ENCODE data around the gene NAA40.
A peak's percentile ranks its signal among the peaks of the same experiment; 100 is the strongest.

NAA40 gene

GRCh38 chr11:63979426-63979825 lies 40.6 kb downstream of the NAA40 start:
- Histone ChIP-seq H3K9me3 (ENCODE audit: control insufficient read depth in 1 of 2, low read length in 2 of 2) (no peaks in the 10 kb centered on the region), H3K4me3 (ENCODE audit: low read depth in 1 of 2, low read length in 2 of 2) (no peak overlapping the region), H3K27me3 (ENCODE audit: control insufficient read depth in 1 of 2, insufficient read depth in 2 of 2, low read length in 2 of 2) (no peaks in the 10 kb centered on the region), H3K9ac (ENCODE audit: low read depth in 1 of 2, low read length in 2 of 2) (no peak overlapping the region), H3K27ac (ENCODE audit: low read depth, low read length) (no peak overlapping the region), H3K4me1 (ENCODE audit: control insufficient read depth in 1 of 2, insufficient read depth in 2 of 2, low read length in 2 of 2) (peaks cover 14 to 15% of the 10 kb centered on the region in 2 donors), H3K36me3 (ENCODE audit: control insufficient read depth in 1 of 2, insufficient read depth in 2 of 2, low read length in 2 of 2) (peaks cover 4 to 17% of the 10 kb centered on the region in 2 donors)

- H3K36me3 ChIP-seq (ENCODE audit: control insufficient read depth in 1 of 2, insufficient read depth in 2 of 2, low read length in 2 of 2), result peaks cover 3 to 15% of the 10 kb centered on the region in 2 donors
- H3K27ac ChIP-seq (ENCODE audit: low read depth, low read length), result peak overlapping the region; percentile 75
- no peaks in the 10 kb centered on the region for H3K9me3 ChIP-seq (ENCODE audit: control insufficient read depth in 1 of 2, low read length in 2 of 2)
- H3K9ac ChIP-seq (ENCODE audit: low read depth in 1 of 2, low read length in 2 of 2), result peak overlapping the region; percentile 64 to 86
- H3K4me1 ChIP-seq (ENCODE audit: control insufficient read depth in 1 of 2, insufficient read depth in 2 of 2, low read length in 2 of 2), result peaks cover 4 to 21% of the 10 kb centered on the region in 2 donors
- peak overlapping the region; percentile 91 to 95 for H3K4me3 ChIP-seq (ENCODE audit: low read depth in 1 of 2, low read length in 2 of 2)
- H3K27me3 ChIP-seq (ENCODE audit: control insufficient read depth in 1 of 2, insufficient read depth in 2 of 2, low read length in 2 of 2), result no peaks in the 10 kb centered on the region
Observed at GRCh38 chr11:63985812-63986155, 47.0 kb downstream of the NAA40 start.

DNA sequence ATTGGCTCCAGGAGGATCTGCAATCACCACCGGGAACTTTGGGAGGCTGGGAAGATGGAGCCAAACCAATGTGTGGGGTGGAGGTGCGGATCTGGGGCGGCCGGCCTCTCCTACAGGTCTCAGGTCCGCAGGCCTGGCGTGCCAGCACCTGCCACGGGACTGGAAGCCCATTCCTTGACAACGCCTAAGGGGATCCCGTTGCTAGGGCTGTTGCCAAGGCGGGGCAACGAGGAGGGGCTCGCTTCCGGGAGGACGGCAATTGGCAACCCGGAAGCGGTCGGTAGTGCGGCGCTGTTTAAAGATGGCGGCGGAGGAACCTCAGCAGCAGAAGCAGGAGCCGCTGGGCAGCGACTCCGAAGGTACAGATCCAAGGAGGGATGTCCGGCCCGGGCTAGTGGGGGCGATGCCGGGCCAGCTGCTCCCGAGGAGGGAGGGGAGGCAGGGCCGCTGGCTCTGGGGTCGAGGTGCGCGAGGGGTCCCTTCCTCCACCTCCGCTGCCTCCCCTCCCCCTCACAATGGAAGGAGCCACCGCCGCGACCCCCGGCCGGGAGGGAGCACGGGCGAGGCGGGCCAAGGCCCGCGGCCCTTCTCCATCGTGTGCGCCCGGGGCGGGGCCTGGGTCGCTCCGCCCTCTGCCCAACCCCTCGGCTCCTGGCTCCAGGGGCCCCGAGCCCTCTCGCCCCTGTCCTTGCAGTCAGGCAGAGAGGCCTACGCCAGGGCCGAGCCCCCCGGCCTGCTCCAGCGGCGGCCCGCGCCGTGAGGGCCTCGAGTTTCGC lies 47.5 kb downstream of the NAA40 start, which contains the start of gene OTUB1:
Gene OTUB1, plus strand, starts transcription at position 283 of the 776 bp plus-strand sequence. Its CDS starts 19 bp downstream, at position 302.
- H3K9ac ChIP-seq (ENCODE audit: low read depth in 1 of 2, low read length in 2 of 2), result peak within 1 kb of the TSS; percentile 80 to 86

GRCh38 chr11:63986932-63987513 lies 48.2 kb downstream of the NAA40 start:
- Histone ChIP-seq H3K27ac (ENCODE audit: low read depth, low read length) (no peak overlapping the region), H3K9me3 (ENCODE audit: control insufficient read depth in 1 of 2, low read length in 2 of 2) (no peaks in the 10 kb centered on the region), H3K9ac (ENCODE audit: low read depth in 1 of 2, low read length in 2 of 2) (peak overlapping the region; percentile 80 to 86), H3K36me3 (ENCODE audit: control insufficient read depth in 1 of 2, insufficient read depth in 2 of 2, low read length in 2 of 2) (peaks cover 12 to 25% of the 10 kb centered on the region in 2 donors), H3K4me1 (ENCODE audit: control insufficient read depth in 1 of 2, insufficient read depth in 2 of 2, low read length in 2 of 2) (peaks cover 4 to 21% of the 10 kb centered on the region in 2 donors), H3K4me3 (ENCODE audit: low read depth in 1 of 2, low read length in 2 of 2) (peak overlapping the region; percentile 91 to 95), H3K27me3 (ENCODE audit: control insufficient read depth in 1 of 2, insufficient read depth in 2 of 2, low read length in 2 of 2) (no peaks in the 10 kb centered on the region)

More for the DNA sequence above, 47.5 kb downstream of the NAA40 start, which contains the start of gene OTUB1:
- Histone ChIP-seq H3K27ac (ENCODE audit: low read depth, low read length) (peak within 1 kb of the TSS; percentile 83), H3K9me3 (ENCODE audit: control insufficient read depth in 1 of 2, low read length in 2 of 2) (no peaks in the 10 kb centered on the region), H3K4me3 (ENCODE audit: low read depth in 1 of 2, low read length in 2 of 2) (peak within 1 kb of the TSS; percentile 91 to 95), H3K36me3 (ENCODE audit: control insufficient read depth in 1 of 2, insufficient read depth in 2 of 2, low read length in 2 of 2) (peaks cover 9 to 21% of the 10 kb centered on the region in 2 donors), H3K27me3 (ENCODE audit: control insufficient read depth in 1 of 2, insufficient read depth in 2 of 2, low read length in 2 of 2) (no peaks in the 10 kb centered on the region), H3K4me1 (ENCODE audit: control insufficient read depth in 1 of 2, insufficient read depth in 2 of 2, low read length in 2 of 2) (peaks cover 4 to 21% of the 10 kb centered on the region in 2 donors)

GRCh38 chr11:63991558-63991957 lies 52.8 kb downstream of the NAA40 start:
- H3K27me3 ChIP-seq (ENCODE audit: control insufficient read depth in 1 of 2, insufficient read depth in 2 of 2, low read length in 2 of 2), result no peaks in the 10 kb centered on the region
- no peak overlapping the region for H3K9ac ChIP-seq (ENCODE audit: low read depth in 1 of 2, low read length in 2 of 2)
- H3K4me1 ChIP-seq (ENCODE audit: control insufficient read depth in 1 of 2, insufficient read depth in 2 of 2, low read length in 2 of 2), result peaks cover 0 to 14% of the 10 kb centered on the region in 2 donors
- H3K9me3 ChIP-seq (ENCODE audit: control insufficient read depth in 1 of 2, low read length in 2 of 2), result no peaks in the 10 kb centered on the region
- H3K27ac ChIP-seq (ENCODE audit: low read depth, low read length), result no peak overlapping the region
- H3K4me3 ChIP-seq (ENCODE audit: low read depth in 1 of 2, low read length in 2 of 2), result no peak overlapping the region
- H3K36me3 ChIP-seq (ENCODE audit: control insufficient read depth in 1 of 2, insufficient read depth in 2 of 2, low read length in 2 of 2), result peaks cover 12 to 48% of the 10 kb centered on the region in 2 donors

DNA sequence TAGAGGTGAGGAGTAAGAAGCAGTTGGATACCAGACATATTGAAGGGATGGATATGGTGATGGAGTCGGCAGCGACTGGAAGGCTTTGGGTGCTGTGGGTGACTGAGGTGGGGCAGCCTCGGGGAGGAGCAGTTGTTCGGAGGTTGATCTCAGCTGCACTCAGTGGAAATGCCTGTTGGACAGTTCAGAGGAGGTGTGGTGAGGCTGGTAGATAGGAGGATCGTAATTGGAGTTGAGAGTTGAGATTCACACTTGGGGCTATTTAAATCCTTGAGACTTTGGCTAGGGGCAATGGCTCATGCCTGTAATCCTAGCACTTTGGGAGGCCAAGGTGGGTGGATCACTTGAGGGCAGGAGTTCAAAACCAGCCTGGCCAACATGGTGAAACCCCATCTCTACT lies 54.3 kb downstream of the NAA40 start:
- Histone ChIP-seq H3K36me3 (ENCODE audit: control insufficient read depth in 1 of 2, insufficient read depth in 2 of 2, low read length in 2 of 2) (peaks cover 20 to 61% of the 10 kb centered on the region in 2 donors), H3K27ac (ENCODE audit: low read depth, low read length) (no peak overlapping the region), H3K27me3 (ENCODE audit: control insufficient read depth in 1 of 2, insufficient read depth in 2 of 2, low read length in 2 of 2) (no peaks in the 10 kb centered on the region), H3K4me3 (ENCODE audit: low read depth in 1 of 2, low read length in 2 of 2) (no peak overlapping the region), H3K4me1 (ENCODE audit: control insufficient read depth in 1 of 2, insufficient read depth in 2 of 2, low read length in 2 of 2) (peaks cover 0 to under 1% of the 10 kb centered on the region in 2 donors), H3K9ac (ENCODE audit: low read depth in 1 of 2, low read length in 2 of 2) (no peak overlapping the region), H3K9me3 (ENCODE audit: control insufficient read depth in 1 of 2, low read length in 2 of 2) (no peaks in the 10 kb centered on the region)

- Histone ChIP-seq H3K27me3 (ENCODE audit: control insufficient read depth in 1 of 2, insufficient read depth in 2 of 2, low read length in 2 of 2) (no peaks in the 10 kb centered on the region), H3K27ac (ENCODE audit: low read depth, low read length) (no peak overlapping the region), H3K36me3 (ENCODE audit: control insufficient read depth in 1 of 2, insufficient read depth in 2 of 2, low read length in 2 of 2) (peaks cover 20 to 57% of the 10 kb centered on the region in 2 donors), H3K9me3 (ENCODE audit: control insufficient read depth in 1 of 2, low read length in 2 of 2) (no peaks in the 10 kb centered on the region), H3K9ac (ENCODE audit: low read depth in 1 of 2, low read length in 2 of 2) (no peak overlapping the region), H3K4me1 (ENCODE audit: control insufficient read depth in 1 of 2, insufficient read depth in 2 of 2, low read length in 2 of 2) (peaks cover 0 to 2% of the 10 kb centered on the region in 2 donors), H3K4me3 (ENCODE audit: low read depth in 1 of 2, low read length in 2 of 2) (no peak overlapping the region)
Observed at GRCh38 chr11:63993993-63994392, 55.2 kb downstream of the NAA40 start.

DNA sequence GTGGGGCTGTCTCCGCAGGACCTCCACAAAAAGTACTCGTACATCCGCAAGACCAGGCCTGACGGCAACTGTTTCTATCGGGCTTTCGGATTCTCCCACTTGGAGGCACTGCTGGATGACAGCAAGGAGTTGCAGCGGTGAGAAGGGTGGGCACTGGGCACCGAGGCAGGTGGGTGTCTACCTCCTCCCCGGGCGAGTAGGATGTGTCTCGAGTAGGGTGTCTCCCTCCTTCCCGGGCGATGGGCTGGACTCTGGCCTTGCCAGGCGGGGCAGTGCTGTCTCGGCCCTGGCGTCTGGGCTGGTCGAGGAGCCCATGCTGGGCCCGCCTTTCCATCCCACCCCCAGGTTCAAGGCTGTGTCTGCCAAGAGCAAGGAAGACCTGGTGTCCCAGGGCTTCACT lies 57.7 kb downstream of the NAA40 start:
- Histone ChIP-seq H3K27ac (ENCODE audit: low read depth, low read length) (no peak overlapping the region), H3K9ac (ENCODE audit: low read depth in 1 of 2, low read length in 2 of 2) (no peak overlapping the region)

DNA sequence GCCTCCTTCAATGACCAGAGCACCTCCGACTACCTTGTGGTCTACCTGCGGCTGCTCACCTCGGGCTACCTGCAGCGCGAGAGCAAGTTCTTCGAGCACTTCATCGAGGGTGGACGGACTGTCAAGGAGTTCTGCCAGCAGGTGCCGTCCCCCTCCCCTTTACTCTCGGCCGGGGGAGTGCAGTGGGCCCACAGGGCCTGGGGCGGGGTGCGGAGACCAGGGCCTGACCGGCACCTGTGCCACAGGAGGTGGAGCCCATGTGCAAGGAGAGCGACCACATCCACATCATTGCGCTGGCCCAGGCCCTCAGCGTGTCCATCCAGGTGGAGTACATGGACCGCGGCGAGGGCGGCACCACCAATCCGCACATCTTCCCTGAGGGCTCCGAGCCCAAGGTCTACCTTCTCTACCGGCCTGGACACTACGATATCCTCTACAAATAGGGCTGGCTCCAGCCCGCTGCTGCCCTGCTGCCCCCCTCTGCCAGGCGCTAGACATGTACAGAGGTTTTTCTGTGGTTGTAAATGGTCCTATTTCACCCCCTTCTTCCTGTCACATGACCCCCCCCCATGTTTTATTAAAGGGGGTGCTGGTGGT lies 58.4 kb downstream of the NAA40 start:
- peaks cover 0 to 10% of the 10 kb centered on the region in 2 donors for H3K4me1 ChIP-seq (ENCODE audit: control insufficient read depth in 1 of 2, insufficient read depth in 2 of 2, low read length in 2 of 2)
- H3K27me3 ChIP-seq (ENCODE audit: control insufficient read depth in 1 of 2, insufficient read depth in 2 of 2, low read length in 2 of 2), result no peaks in the 10 kb centered on the region
- H3K36me3 ChIP-seq (ENCODE audit: control insufficient read depth in 1 of 2, insufficient read depth in 2 of 2, low read length in 2 of 2), result peaks cover 8 to 41% of the 10 kb centered on the region in 2 donors
- no peak overlapping the region for H3K27ac ChIP-seq (ENCODE audit: low read depth, low read length)
- no peak overlapping the region for H3K9ac ChIP-seq (ENCODE audit: low read depth in 1 of 2, low read length in 2 of 2)
- no peak overlapping the region for H3K4me3 ChIP-seq (ENCODE audit: low read depth in 1 of 2, low read length in 2 of 2)
- H3K9me3 ChIP-seq (ENCODE audit: control insufficient read depth in 1 of 2, low read length in 2 of 2), result no peaks in the 10 kb centered on the region

More for the DNA sequence above, 57.7 kb downstream of the NAA40 start:
- Histone ChIP-seq H3K4me1 (ENCODE audit: control insufficient read depth in 1 of 2, insufficient read depth in 2 of 2, low read length in 2 of 2) (peaks cover 0 to 10% of the 10 kb centered on the region in 2 donors), H3K36me3 (ENCODE audit: control insufficient read depth in 1 of 2, insufficient read depth in 2 of 2, low read length in 2 of 2) (peaks cover 9 to 43% of the 10 kb centered on the region in 2 donors), H3K27me3 (ENCODE audit: control insufficient read depth in 1 of 2, insufficient read depth in 2 of 2, low read length in 2 of 2) (no peaks in the 10 kb centered on the region), H3K9me3 (ENCODE audit: control insufficient read depth in 1 of 2, low read length in 2 of 2) (no peaks in the 10 kb centered on the region), H3K4me3 (ENCODE audit: low read depth in 1 of 2, low read length in 2 of 2) (no peak overlapping the region)

DNA sequence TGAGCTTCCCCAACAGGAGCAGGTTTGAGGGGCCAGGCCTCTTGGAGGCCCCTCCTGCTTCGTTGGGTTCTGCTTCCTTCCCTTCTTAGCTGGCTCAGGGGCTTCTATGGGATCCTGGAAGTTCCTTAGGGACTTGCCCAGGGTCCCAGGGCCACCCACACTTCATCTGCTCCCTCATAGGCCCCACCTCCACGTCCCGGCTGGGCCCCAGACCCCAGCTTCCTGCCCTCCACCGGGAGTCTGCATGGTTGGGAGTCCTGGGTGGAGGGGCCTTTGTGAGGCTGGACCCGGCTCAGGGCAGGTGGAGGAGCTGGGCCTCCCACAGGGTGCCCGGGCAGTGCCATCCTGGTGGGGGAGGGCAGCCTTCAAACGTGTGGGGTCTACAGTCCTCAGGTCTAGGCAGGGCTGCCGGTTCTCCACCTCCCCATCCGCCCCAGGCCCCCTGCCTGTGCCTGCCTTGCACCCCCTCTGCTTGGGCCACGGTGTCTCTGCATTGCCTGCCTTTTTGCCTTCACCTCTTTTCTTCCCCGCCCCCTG lies 59.1 kb downstream of the NAA40 start:
- no peaks in the 10 kb centered on the region for H3K9me3 ChIP-seq (ENCODE audit: control insufficient read depth in 1 of 2, low read length in 2 of 2)
- H3K9ac ChIP-seq (ENCODE audit: low read depth in 1 of 2, low read length in 2 of 2), result no peak overlapping the region
- H3K27ac ChIP-seq (ENCODE audit: low read depth, low read length), result no peak overlapping the region
- no peaks in the 10 kb centered on the region for H3K27me3 ChIP-seq (ENCODE audit: control insufficient read depth in 1 of 2, insufficient read depth in 2 of 2, low read length in 2 of 2)
- H3K4me3 ChIP-seq (ENCODE audit: low read depth in 1 of 2, low read length in 2 of 2), result no peak overlapping the region
- H3K36me3 ChIP-seq (ENCODE audit: control insufficient read depth in 1 of 2, insufficient read depth in 2 of 2, low read length in 2 of 2), result peaks cover 8 to 41% of the 10 kb centered on the region in 2 donors
- peaks cover 0 to 10% of the 10 kb centered on the region in 2 donors for H3K4me1 ChIP-seq (ENCODE audit: control insufficient read depth in 1 of 2, insufficient read depth in 2 of 2, low read length in 2 of 2)
